Astrocyte (in vitro differentiated cells and primary cell): ENCODE results near the gene KNL1. TPM values are rescaled to one million over a fixed set of nuclear protein-coding genes. Genes with fewer than 3 reads are reported as not detected.
A peak's percentile ranks its signal among the peaks of the same experiment; 100 is the strongest.

Source experiments
- DNase-seq: peaks from one replicate; pipeline ENCODE4 v3.0.0-alpha.2; 2010; ENCODE audit warnings: low read depth
- FAIRE-seq: peaks from 2 replicates; lab custom pipeline; 2011; peaks lifted over from hg19 to GRCh38; lab: Jason Lieb, UNC
- H2AFZ ChIP-seq: 2 replicates; pipeline ENCODE4 v1.6.0; 2012; ENCODE audit warnings: low read depth, low read length, inconsistent platforms
- H3K27ac ChIP-seq: 2 replicates; pipeline ENCODE4 v1.5.1; 2011; ENCODE audit warnings: low read depth, low read length, inconsistent platforms
- H3K27me3 ChIP-seq: 2 replicates; pipeline ENCODE4 v1.6.0; 2011; ENCODE audit warnings: low read length, inconsistent platforms; ENCODE audit not compliant: insufficient read depth
- H3K36me3 ChIP-seq: 2 replicates; pipeline ENCODE4 v1.5.1; 2011; ENCODE audit warnings: low read length, inconsistent platforms; ENCODE audit not compliant: insufficient read depth
- H3K4me1 ChIP-seq: 2 replicates; pipeline ENCODE4 v1.5.1; 2011; ENCODE audit warnings: low read length, inconsistent platforms; ENCODE audit not compliant: insufficient read depth
- H3K4me2 ChIP-seq: 2 replicates; pipeline ENCODE4 v1.6.0; 2012; ENCODE audit warnings: low read length, inconsistent platforms
- H3K4me3 ChIP-seq: 2 replicates; pipeline ENCODE4 v1.5.1; 2011; ENCODE audit warnings: low read depth, mild to moderate bottlenecking, low read length, inconsistent platforms; ENCODE audit not compliant: insufficient read depth
- H3K79me2 ChIP-seq: 2 replicates; pipeline ENCODE4 v1.6.0; 2012; ENCODE audit warnings: mild to moderate bottlenecking, low read length, inconsistent platforms; ENCODE audit not compliant: insufficient read depth
- H3K9ac ChIP-seq: 2 replicates; pipeline ENCODE4 v1.6.0; 2012; ENCODE audit warnings: mild to moderate bottlenecking, low read length, inconsistent platforms
- H3K9me3 ChIP-seq: 2 replicates; pipeline ENCODE4 v1.5.1; 2012; ENCODE audit warnings: low read depth, mild to moderate bottlenecking, low read length, inconsistent platforms; ENCODE audit not compliant: insufficient read depth
- H4K20me1 ChIP-seq: 2 replicates; pipeline ENCODE4 v1.6.0; 2012; ENCODE audit warnings: low read length, inconsistent platforms; ENCODE audit not compliant: insufficient read depth
- H3K27ac Mint-ChIP-seq: one replicate; pipeline ENCODE4 v1.8.0; 2021; ENCODE audit warnings: mild to moderate bottlenecking, mixed read lengths; ENCODE audit not compliant: unreplicated experiment
- H3K27me3 Mint-ChIP-seq: one replicate; pipeline ENCODE4 v1.8.0; 2021; ENCODE audit warnings: low read depth, mixed read lengths; ENCODE audit not compliant: unreplicated experiment
- H3K36me3 Mint-ChIP-seq: one replicate; pipeline ENCODE4 v1.8.0; 2021; ENCODE audit warnings: low read depth, mixed read lengths; ENCODE audit not compliant: unreplicated experiment
- H3K4me1 Mint-ChIP-seq: one replicate; pipeline ENCODE4 v1.8.0; 2021; ENCODE audit warnings: low read depth, mixed read lengths; ENCODE audit not compliant: unreplicated experiment
- H3K4me3 Mint-ChIP-seq: one replicate; pipeline ENCODE4 v1.8.0; 2021; ENCODE audit warnings: mild to moderate bottlenecking, moderate library complexity, mixed read lengths; ENCODE audit not compliant: unreplicated experiment
- H3K9me3 Mint-ChIP-seq: one replicate; pipeline ENCODE4 v1.8.0; 2021; ENCODE audit warnings: mild to moderate bottlenecking, mixed read lengths; ENCODE audit not compliant: unreplicated experiment
- EZH2 ChIP-seq: IDR thresholded peaks from 2 replicates; pipeline ENCODE4 v1.6.1; 2012; ENCODE audit warnings: mild to moderate bottlenecking, low read length, inconsistent platforms; ENCODE audit not compliant: insufficient read depth
- total RNA-seq: library from RNA; stranded (reverse); gene quantifications from 2 replicates; pipeline ENCODE4 v1.2.1, GENCODE V29; 2021
- TF ChIP-seq, protein P1 (sequence below): IDR thresholded peaks from 2 replicates; pipeline ENCODE4 v1.5.1; 2011; ENCODE audit warnings: low read depth, mild to moderate bottlenecking, inconsistent platforms, low read length, moderate library complexity; ENCODE audit not compliant: insufficient read depth

Gene KNL1
- total RNA-seq, 1 donor from 2014 or later = 3.3 TPM

DNA sequence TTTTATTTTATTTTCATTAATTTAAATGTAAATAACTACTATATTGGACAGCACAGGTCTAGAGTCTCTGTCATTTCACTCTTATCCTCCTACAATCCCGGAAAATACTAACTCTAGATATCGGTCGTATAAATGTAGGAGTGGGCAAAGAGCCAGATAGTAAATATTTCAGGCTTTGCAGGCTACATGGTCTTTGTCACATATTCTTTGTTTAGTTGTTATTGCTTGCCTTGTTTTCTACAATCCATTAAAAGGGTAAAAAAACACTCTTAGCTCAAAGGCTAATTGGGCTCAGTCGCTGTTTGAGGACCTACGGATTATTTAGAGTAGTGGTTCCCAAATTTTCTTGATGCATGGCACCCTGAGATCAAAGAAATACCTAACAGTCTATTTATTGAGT is 1.7 kb downstream of the KNL1 start:
- TF ChIP-seq, protein P1, sequence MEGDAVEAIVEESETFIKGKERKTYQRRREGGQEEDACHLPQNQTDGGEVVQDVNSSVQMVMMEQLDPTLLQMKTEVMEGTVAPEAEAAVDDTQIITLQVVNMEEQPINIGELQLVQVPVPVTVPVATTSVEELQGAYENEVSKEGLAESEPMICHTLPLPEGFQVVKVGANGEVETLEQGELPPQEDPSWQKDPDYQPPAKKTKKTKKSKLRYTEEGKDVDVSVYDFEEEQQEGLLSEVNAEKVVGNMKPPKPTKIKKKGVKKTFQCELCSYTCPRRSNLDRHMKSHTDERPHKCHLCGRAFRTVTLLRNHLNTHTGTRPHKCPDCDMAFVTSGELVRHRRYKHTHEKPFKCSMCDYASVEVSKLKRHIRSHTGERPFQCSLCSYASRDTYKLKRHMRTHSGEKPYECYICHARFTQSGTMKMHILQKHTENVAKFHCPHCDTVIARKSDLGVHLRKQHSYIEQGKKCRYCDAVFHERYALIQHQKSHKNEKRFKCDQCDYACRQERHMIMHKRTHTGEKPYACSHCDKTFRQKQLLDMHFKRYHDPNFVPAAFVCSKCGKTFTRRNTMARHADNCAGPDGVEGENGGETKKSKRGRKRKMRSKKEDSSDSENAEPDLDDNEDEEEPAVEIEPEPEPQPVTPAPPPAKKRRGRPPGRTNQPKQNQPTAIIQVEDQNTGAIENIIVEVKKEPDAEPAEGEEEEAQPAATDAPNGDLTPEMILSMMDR = no peak
- TF ChIP-seq EZH2 = no peak
- Histone ChIP-seq H3K4me2 (peak overlapping the region; percentile 88), H3K27me3 (no peaks in the 10 kb centered on the region), H3K9ac (no peak overlapping the region), H3K9me3 (no peaks in the 10 kb centered on the region), H3K4me3 (no peak overlapping the region), H3K27ac (no peak overlapping the region), H3K79me2 (peaks cover 62% of the 10 kb centered on the region), H3K4me1 (no peaks in the 10 kb centered on the region), H4K20me1 (no peaks in the 10 kb centered on the region), H3K36me3 (no peaks in the 10 kb centered on the region), H2AFZ (no peak overlapping the region)
- Mint-ChIP-seq H3K4me3 (no peak overlapping the region), H3K36me3 (no peaks in the 10 kb centered on the region), H3K27ac (no peak overlapping the region), H3K27me3 (no peaks in the 10 kb centered on the region), H3K4me1 (peaks cover 5% of the 10 kb centered on the region), H3K9me3 (no peaks in the 10 kb centered on the region)
- FAIRE-seq (no peak), DNase-seq (no peak)

DNA sequence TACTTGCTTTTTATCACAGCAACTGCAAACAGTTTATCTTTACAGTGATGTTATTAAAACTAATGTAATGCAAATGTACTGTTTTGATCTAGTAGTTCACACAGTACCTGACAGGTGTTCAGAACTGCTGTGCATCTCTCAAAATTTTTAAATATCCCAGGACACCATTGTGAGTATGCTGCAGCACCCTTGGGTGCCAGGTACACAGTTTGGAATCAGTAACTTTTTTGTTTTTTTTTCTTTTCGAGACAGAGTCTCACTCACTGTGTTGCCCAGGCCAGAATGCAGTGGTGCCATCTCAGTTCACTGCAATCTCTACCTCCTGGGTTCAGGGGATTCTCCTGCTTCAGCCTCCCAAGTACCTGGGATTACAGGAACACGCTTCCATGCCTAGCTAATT is 3.0 kb downstream of the KNL1 start:
- no peak overlapping the region for H2AFZ ChIP-seq
- H3K36me3 ChIP-seq = no peaks in the 10 kb centered on the region
- no peaks in the 10 kb centered on the region for H4K20me1 ChIP-seq
- no peaks in the 10 kb centered on the region for H3K9me3 ChIP-seq
- H3K4me3 Mint-ChIP-seq = no peak overlapping the region
- no peaks in the 10 kb centered on the region for H3K27me3 Mint-ChIP-seq
- H3K4me3 ChIP-seq = no peak overlapping the region
- H3K4me1 ChIP-seq = no peaks in the 10 kb centered on the region
- no peaks in the 10 kb centered on the region for H3K9me3 Mint-ChIP-seq
- H3K27me3 ChIP-seq = no peaks in the 10 kb centered on the region
- peaks cover 3% of the 10 kb centered on the region for H3K4me1 Mint-ChIP-seq
- DNase-seq (no peak), FAIRE-seq (no peak)
- TF ChIP-seq, protein P1 = no peak
- TF ChIP-seq EZH2 = no peak
- H3K27ac Mint-ChIP-seq = no peak overlapping the region
- no peaks in the 10 kb centered on the region for H3K36me3 Mint-ChIP-seq
- no peak overlapping the region for H3K4me2 ChIP-seq
- no peak overlapping the region for H3K9ac ChIP-seq
- H3K27ac ChIP-seq = no peak overlapping the region
- H3K79me2 ChIP-seq = peaks cover 68% of the 10 kb centered on the region

GRCh38 chr15:40598126-40598525 is 4.1 kb downstream of the KNL1 start:
- Mint-ChIP-seq H3K27ac (no peak overlapping the region), H3K36me3 (no peaks in the 10 kb centered on the region), H3K4me1 (peaks cover 3% of the 10 kb centered on the region), H3K9me3 (no peaks in the 10 kb centered on the region), H3K27me3 (no peaks in the 10 kb centered on the region), H3K4me3 (no peak overlapping the region)
- no peak for TF ChIP-seq EZH2
- TF ChIP-seq, protein P1 = no peak
- H3K9ac ChIP-seq = no peak overlapping the region
- H3K9me3 ChIP-seq = no peaks in the 10 kb centered on the region
- no peaks in the 10 kb centered on the region for H3K27me3 ChIP-seq
- FAIRE-seq (no peak), DNase-seq (no peak)
- H4K20me1 ChIP-seq = no peaks in the 10 kb centered on the region
- no peak overlapping the region for H3K4me3 ChIP-seq
- H3K36me3 ChIP-seq = no peaks in the 10 kb centered on the region
- H3K4me1 ChIP-seq = no peaks in the 10 kb centered on the region
- H3K27ac ChIP-seq = no peak overlapping the region
- no peak overlapping the region for H2AFZ ChIP-seq
- no peak overlapping the region for H3K4me2 ChIP-seq
- peaks cover 74% of the 10 kb centered on the region for H3K79me2 ChIP-seq
